ENCODE results near the gene NTNG2.

- TF ChIP-seq TAF1 (IDR thresholded peaks at IDR 0.05; ENCODE audit: borderline replicate concordance, insufficient read depth, low read length): no peak
- no peak for TF ChIP-seq POLR2AphosphoS5 (IDR thresholded peaks at IDR 0.05; ENCODE audit: low read depth, low read length)
- TF ChIP-seq SIN3A (IDR thresholded peaks at IDR 0.05; ENCODE audit: borderline replicate concordance, insufficient read depth, low read length): no peak
Measured at GRCh38 chr9:132144708-132145365, 17.0 kb upstream of the NTNG2 start.
